Suprapubic skin (tissue), 4 donors: ENCODE results near the gene GLOD4. TPM values are rescaled to one million over a fixed set of nuclear protein-coding genes. Genes with fewer than 3 reads are reported as not detected.

Experiments used
- DNase-seq, 2 donors: peaks; one replicate each; pipeline ENCODE4 v3.0.0-alpha.2; 2019; ENCODE audit warnings: low spot score in 2 of 2
- H3K27ac ChIP-seq: fragments of 200-600 bp; sonication (generic); one replicate; pipeline ENCODE4 v1.5.1; 2019
- H3K27me3 ChIP-seq: fragments of 200-600 bp; sonication (generic); one replicate; pipeline ENCODE4 v1.5.1; 2019
- H3K36me3 ChIP-seq: fragments of 200-600 bp; sonication (generic); one replicate; pipeline ENCODE4 v1.5.1; 2019
- H3K4me1 ChIP-seq: fragments of 200-600 bp; sonication (generic); one replicate; pipeline ENCODE4 v1.5.1; 2019
- H3K4me3 ChIP-seq: fragments of 200-600 bp; sonication (generic); one replicate; pipeline ENCODE4 v1.5.1; 2019; ENCODE audit warnings: mild to moderate bottlenecking
- H3K9me3 ChIP-seq: fragments of 200-600 bp; sonication (generic); one replicate; pipeline ENCODE4 v1.5.1; 2019
- EP300 ChIP-seq: sonication (generic); formaldehyde crosslinking; IDR thresholded peaks from one replicate; pipeline ENCODE4 v1.6.1; 2017; ENCODE audit warnings: antibody characterized with exemption
- POLR2A ChIP-seq, 2 donors: fragments of 450-650 bp; IDR thresholded peaks; one replicate each; pipeline ENCODE4 v1.6.1; 2017; ENCODE audit warnings: antibody characterized with exemption in 2 of 2, mild to moderate bottlenecking in 2 of 2, moderate library complexity in 2 of 2
- POLR2AphosphoS5 ChIP-seq, 3 donors: sonication (generic); formaldehyde crosslinking; IDR thresholded peaks; one replicate each; pipeline ENCODE4 v1.6.1; 2017; ENCODE audit warnings: antibody characterized with exemption in 3 of 3
- WGBS: methylation state at CpG from one replicate; pipeline ENCODE4 v1.1.5; 2018; 5-methylcytosine and 5-hydroxymethylcytosine counted together
- total RNA-seq, 4 donors: library from RNA; depleted of rRNA; stranded (reverse); fragments of >200 nt; gene quantifications; one replicate each; pipeline ENCODE4 v1.1.0, GENCODE V29; 2016
- TF ChIP-seq, protein P1 (sequence below), 2 donors: fragments of 200-600 bp in 1 of 2; fragments of 450-650 bp in 1 of 2; sonication (generic) in 1 of 2; IDR thresholded peaks; one replicate each; pipeline ENCODE4 v1.5.1; 2016 to 2019; ENCODE audit warnings: antibody characterized with exemption in 2 of 2, mild to moderate bottlenecking in 1 of 2, moderate library complexity in 1 of 2

Gene GLOD4
- total RNA-seq, 4 donors from 2014 or later, result 58.9 to 102 (median 72.1) TPM

DNA sequence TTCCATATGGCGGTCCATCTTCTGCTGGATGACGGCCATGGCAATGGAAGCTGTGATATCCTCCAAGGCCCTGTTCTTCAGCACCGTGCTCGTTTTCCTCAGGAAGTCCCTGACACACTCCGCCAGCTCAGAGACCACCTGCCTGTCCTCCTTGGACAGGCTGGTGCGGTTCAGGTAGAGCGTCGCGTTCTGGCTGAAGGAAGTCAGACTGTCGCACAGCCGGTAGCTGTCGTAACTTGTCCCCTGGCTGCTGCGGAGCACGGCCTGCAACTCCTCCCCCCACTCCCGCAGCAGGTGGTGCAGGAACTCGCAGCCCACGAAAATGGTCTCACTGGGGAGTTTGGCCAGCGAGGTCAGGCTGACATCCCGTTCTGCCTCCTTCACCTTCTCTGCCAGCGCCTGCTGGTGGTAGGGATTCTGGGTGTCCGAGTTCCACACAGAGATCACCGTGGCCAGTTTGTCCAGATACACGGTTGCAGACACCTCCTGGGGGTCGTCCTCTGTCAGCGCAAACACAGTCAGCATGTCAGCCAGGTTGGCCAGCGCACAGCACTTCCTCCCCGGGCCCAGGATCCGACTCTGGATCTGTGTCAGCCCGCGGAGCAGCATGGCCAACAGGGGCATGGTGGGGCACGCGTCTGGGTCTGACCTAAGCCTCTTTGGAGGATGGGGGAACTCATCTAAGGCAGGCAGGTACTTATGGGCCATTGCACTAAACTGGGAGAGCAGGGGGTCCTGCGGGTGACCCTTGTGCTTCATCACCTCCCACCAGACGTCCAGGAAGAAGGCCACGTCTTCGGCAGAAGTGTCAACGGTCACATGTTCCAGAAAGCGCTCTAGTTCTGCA lies 35.1 kb downstream of the GLOD4 start:
- TF ChIP-seq EP300 (no peak), POLR2A (IDR thresholded peaks at IDR 0.05) (no peak), POLR2AphosphoS5 (IDR thresholded peaks at IDR 0.05) (no peak)
- TF ChIP-seq, protein P1, sequence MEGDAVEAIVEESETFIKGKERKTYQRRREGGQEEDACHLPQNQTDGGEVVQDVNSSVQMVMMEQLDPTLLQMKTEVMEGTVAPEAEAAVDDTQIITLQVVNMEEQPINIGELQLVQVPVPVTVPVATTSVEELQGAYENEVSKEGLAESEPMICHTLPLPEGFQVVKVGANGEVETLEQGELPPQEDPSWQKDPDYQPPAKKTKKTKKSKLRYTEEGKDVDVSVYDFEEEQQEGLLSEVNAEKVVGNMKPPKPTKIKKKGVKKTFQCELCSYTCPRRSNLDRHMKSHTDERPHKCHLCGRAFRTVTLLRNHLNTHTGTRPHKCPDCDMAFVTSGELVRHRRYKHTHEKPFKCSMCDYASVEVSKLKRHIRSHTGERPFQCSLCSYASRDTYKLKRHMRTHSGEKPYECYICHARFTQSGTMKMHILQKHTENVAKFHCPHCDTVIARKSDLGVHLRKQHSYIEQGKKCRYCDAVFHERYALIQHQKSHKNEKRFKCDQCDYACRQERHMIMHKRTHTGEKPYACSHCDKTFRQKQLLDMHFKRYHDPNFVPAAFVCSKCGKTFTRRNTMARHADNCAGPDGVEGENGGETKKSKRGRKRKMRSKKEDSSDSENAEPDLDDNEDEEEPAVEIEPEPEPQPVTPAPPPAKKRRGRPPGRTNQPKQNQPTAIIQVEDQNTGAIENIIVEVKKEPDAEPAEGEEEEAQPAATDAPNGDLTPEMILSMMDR (IDR thresholded peaks at IDR 0.05), result no peak
- no peaks in the 10 kb centered on the region for H3K9me3 ChIP-seq
- no peak overlapping the region for H3K4me3 ChIP-seq
- no peak overlapping the region for H3K27ac ChIP-seq
- 89% methylated on average over 20 of the region's 38 CpGs for WGBS
- H3K4me1 ChIP-seq, result peaks cover 16% of the 10 kb centered on the region
- peaks cover 55% of the 10 kb centered on the region for H3K36me3 ChIP-seq
- no peaks in the 10 kb centered on the region for H3K27me3 ChIP-seq
- no peak for DNase-seq

DNA sequence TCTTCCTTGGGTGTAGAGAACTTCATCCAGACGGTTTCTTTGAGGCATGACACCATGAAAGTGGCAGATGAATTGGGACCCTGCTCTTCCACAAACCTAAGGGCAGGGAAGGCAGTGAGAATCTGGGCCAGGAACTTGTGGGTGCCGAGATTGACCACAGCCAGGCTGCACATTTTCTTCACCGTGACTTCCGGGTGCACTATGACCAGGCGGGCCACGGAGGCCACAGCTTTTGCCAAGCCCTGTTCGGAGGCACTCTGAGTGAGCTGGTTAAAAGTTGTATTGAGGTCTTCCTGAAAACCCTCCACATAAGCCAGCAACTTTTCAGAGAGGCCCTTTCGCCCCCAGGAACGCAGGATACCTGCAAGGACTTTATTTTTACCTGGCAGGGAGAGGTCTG lies 35.9 kb downstream of the GLOD4 start:
- Histone ChIP-seq H3K4me3 (no peak overlapping the region), H3K36me3 (peaks cover 63% of the 10 kb centered on the region), H3K27me3 (no peaks in the 10 kb centered on the region), H3K27ac (no peak overlapping the region), H3K4me1 (peaks cover 10% of the 10 kb centered on the region), H3K9me3 (no peaks in the 10 kb centered on the region)
- no peak for TF ChIP-seq POLR2AphosphoS5 (IDR thresholded peaks at IDR 0.05)
- no peak for TF ChIP-seq POLR2A (IDR thresholded peaks at IDR 0.05)
- TF ChIP-seq, protein P1 (IDR thresholded peaks at IDR 0.05), result no peak
- no peak for TF ChIP-seq EP300
- WGBS, result 95% methylated on average over 9 of the region's 9 CpGs
- no peak for DNase-seq

DNA sequence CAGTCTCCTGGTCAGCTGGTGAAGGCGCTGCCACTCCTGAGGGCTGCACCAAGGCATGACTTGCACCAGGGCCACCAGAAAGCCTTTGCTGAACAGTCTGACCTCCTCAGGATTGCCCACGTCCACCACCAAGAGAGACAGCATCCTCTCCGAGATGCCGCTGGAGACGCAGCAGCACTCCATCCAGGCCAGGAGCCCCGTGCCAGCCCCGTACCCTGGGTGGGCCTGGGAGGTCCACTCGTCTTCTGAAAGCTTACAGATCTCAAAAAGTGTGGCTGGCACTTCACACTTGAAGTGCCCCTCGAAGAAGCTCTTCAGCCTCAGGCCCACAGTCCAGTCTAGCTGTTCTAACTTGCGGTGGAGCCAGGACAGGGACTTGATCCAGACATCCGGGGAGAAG lies 36.7 kb downstream of the GLOD4 start:
- 98% methylated on average over 7 of the region's 11 CpGs for WGBS
- no peak for DNase-seq
- Histone ChIP-seq H3K27ac (no peak overlapping the region), H3K36me3 (peaks cover 71% of the 10 kb centered on the region), H3K4me3 (no peak overlapping the region), H3K9me3 (no peaks in the 10 kb centered on the region), H3K4me1 (peaks cover 3% of the 10 kb centered on the region), H3K27me3 (no peaks in the 10 kb centered on the region)
- TF ChIP-seq POLR2A (IDR thresholded peaks at IDR 0.05), result no peak
- TF ChIP-seq EP300, result no peak
- TF ChIP-seq, protein P1 (IDR thresholded peaks at IDR 0.05), result no peak
- TF ChIP-seq POLR2AphosphoS5 (IDR thresholded peaks at IDR 0.05), result no peak

DNA sequence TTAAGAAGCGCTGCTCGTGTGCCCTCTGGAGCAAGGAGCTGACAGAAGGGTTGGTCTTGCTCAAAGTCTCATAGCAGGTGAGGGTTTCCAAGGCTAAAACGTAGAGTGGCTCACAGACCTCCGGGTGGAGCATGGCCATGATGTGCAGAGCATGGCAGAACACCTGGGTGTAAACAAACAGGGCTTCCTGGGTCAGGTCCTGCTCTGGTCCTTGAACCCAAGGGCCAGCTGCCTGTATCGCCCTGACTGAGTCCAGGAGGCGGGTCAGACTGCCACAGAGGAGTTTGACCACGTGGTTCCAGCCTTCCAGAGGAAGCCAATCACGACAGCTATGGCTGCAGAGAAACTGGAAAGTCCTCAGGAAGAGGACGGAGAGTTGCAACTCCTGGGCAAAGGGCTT lies 37.1 kb downstream of the GLOD4 start:
- Histone ChIP-seq H3K4me1 (no peaks in the 10 kb centered on the region), H3K36me3 (peaks cover 76% of the 10 kb centered on the region), H3K4me3 (no peak overlapping the region), H3K9me3 (no peaks in the 10 kb centered on the region), H3K27me3 (no peaks in the 10 kb centered on the region), H3K27ac (no peak overlapping the region)
- TF ChIP-seq POLR2AphosphoS5 (IDR thresholded peaks at IDR 0.05) (no peak), POLR2A (IDR thresholded peaks at IDR 0.05) (no peak)
- WGBS, result 89% methylated on average over 9 of the region's 9 CpGs
- no peak for DNase-seq

DNA sequence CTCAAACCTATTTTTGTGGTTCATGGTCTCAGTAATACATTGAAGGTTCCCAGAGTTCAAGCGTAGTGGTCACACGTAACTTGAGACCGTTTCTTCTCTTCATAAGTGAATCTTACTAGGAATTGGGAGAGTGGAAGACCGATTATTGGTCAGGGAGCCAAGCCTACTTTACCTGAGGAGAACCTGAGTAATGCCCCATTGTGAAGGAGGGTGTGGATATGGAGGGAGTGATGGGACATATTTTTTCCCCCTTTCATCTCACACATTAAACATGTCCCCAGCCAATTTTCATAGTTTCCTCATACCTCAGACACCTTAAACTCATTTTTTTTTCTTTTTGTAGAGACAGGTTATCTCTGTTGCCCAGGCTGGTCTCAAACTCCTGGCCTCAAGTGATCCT lies 38.9 kb downstream of the GLOD4 start:
- H3K27ac ChIP-seq, result no peak overlapping the region
- 94% methylated on average over 4 of the region's 4 CpGs for WGBS
- no peak for TF ChIP-seq POLR2A (IDR thresholded peaks at IDR 0.05)
- H3K4me1 ChIP-seq, result no peaks in the 10 kb centered on the region
- DNase-seq, result no peak
- H3K9me3 ChIP-seq, result no peaks in the 10 kb centered on the region
- peaks cover 84% of the 10 kb centered on the region for H3K36me3 ChIP-seq
- no peak overlapping the region for H3K4me3 ChIP-seq
- H3K27me3 ChIP-seq, result no peaks in the 10 kb centered on the region

DNA sequence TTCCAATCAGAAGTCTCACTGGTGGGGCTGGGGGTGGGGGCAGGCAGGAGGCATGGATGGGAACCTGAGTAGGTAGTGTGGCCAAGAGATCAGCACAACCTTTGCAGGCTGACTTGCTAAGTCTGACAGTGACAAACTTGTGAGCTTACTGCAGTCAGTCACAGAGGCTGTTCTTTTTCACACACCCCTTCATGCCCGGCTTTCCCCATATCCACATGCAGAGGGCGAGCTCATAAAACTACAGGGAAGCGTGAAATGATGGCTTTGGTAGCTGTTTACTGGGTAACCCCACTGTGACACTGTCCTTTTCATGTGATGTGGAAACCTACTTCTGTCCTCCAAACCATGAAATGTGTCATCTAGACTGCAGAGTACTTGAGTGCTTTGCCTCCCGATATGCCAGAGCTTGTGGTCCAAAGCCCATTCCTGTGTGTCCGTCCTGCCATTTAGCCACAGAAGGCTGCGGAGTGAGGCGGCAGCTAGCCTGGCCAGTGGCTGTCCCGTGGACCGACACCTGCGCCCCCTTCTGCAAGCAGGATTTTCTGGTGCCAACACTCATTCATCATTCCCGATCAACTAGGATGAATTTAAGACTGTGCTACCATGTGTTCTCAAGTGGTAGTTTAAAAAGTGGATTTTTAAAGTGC lies 39.8 kb downstream of the GLOD4 start:
- peaks cover 4% of the 10 kb centered on the region for H3K4me1 ChIP-seq
- 83% methylated on average over 11 of the region's 11 CpGs for WGBS
- TF ChIP-seq, protein P1 (IDR thresholded peaks at IDR 0.05), result no peak
- TF ChIP-seq POLR2AphosphoS5 (IDR thresholded peaks at IDR 0.05) (no peak), EP300 (no peak), POLR2A (IDR thresholded peaks at IDR 0.05) (no peak)
- H3K27ac ChIP-seq, result no peak overlapping the region
- no peaks in the 10 kb centered on the region for H3K9me3 ChIP-seq
- H3K36me3 ChIP-seq, result peaks cover 78% of the 10 kb centered on the region
- no peak for DNase-seq
- no peaks in the 10 kb centered on the region for H3K27me3 ChIP-seq
- no peak overlapping the region for H3K4me3 ChIP-seq
